ENCODE results near the gene HMCN2.

DNA sequence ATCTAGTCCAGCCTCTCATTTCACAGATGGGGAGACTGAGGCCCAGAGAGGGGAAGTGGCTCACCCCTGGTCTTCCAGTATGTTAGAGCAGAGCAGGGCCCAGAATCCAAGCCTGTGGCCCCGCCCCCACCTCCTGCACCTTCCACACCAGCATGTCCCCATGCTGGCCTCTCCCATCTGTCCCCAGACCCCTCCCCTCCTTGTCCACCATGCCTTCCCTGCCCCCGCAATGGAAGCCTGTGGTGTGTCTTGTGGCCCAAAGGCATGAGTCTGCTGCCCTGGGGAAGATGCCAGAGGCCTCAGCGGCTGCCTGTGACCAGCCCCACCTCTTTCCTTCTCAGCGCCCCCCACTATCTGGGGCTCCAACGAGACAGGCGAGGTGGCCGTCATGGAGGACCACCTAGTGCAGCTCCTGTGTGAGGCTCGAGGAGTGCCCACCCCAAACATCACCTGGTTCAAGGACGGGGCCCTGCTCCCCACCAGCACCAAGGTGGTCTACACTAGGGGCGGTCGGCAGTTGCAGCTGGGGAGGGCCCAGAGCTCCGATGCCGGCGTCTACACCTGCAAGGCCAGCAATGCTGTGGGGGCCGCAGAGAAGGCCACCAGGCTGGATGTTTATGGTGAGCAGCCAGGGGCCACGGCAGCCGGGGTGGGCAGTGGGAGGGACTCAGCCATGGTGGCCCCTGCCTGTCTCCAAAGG is 87.2 kb downstream of the HMCN2 start:
- TF ChIP-seq, protein P1, sequence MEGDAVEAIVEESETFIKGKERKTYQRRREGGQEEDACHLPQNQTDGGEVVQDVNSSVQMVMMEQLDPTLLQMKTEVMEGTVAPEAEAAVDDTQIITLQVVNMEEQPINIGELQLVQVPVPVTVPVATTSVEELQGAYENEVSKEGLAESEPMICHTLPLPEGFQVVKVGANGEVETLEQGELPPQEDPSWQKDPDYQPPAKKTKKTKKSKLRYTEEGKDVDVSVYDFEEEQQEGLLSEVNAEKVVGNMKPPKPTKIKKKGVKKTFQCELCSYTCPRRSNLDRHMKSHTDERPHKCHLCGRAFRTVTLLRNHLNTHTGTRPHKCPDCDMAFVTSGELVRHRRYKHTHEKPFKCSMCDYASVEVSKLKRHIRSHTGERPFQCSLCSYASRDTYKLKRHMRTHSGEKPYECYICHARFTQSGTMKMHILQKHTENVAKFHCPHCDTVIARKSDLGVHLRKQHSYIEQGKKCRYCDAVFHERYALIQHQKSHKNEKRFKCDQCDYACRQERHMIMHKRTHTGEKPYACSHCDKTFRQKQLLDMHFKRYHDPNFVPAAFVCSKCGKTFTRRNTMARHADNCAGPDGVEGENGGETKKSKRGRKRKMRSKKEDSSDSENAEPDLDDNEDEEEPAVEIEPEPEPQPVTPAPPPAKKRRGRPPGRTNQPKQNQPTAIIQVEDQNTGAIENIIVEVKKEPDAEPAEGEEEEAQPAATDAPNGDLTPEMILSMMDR (IDR thresholded peaks at IDR 0.05): no peak
- TF ChIP-seq POLR2AphosphoS5 (IDR thresholded peaks at IDR 0.05; ENCODE audit: low read depth, low read length): no peak
- no peak for TF ChIP-seq EP300 (IDR thresholded peaks at IDR 0.05; ENCODE audit: borderline replicate concordance in 1 of 2, low read depth in 1 of 2, low read length in 1 of 2)
- no peak for TF ChIP-seq YY1 (IDR thresholded peaks at IDR 0.05; ENCODE audit: low read depth)
- TF ChIP-seq TCF12 (IDR thresholded peaks at IDR 0.05): no peak
- TF ChIP-seq EZH2phosphoT487 (IDR thresholded peaks at IDR 0.05; ENCODE audit: borderline replicate concordance, low read depth): no peak
- TF ChIP-seq RFX5 (IDR thresholded peaks at IDR 0.05; ENCODE audit: low read length): no peak
- TF ChIP-seq, protein P2, sequence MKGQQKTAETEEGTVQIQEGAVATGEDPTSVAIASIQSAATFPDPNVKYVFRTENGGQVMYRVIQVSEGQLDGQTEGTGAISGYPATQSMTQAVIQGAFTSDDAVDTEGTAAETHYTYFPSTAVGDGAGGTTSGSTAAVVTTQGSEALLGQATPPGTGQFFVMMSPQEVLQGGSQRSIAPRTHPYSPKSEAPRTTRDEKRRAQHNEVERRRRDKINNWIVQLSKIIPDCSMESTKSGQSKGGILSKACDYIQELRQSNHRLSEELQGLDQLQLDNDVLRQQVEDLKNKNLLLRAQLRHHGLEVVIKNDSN (IDR thresholded peaks at IDR 0.05; ENCODE audit: borderline replicate concordance, low read depth): no peak
- TF ChIP-seq, protein P3, sequence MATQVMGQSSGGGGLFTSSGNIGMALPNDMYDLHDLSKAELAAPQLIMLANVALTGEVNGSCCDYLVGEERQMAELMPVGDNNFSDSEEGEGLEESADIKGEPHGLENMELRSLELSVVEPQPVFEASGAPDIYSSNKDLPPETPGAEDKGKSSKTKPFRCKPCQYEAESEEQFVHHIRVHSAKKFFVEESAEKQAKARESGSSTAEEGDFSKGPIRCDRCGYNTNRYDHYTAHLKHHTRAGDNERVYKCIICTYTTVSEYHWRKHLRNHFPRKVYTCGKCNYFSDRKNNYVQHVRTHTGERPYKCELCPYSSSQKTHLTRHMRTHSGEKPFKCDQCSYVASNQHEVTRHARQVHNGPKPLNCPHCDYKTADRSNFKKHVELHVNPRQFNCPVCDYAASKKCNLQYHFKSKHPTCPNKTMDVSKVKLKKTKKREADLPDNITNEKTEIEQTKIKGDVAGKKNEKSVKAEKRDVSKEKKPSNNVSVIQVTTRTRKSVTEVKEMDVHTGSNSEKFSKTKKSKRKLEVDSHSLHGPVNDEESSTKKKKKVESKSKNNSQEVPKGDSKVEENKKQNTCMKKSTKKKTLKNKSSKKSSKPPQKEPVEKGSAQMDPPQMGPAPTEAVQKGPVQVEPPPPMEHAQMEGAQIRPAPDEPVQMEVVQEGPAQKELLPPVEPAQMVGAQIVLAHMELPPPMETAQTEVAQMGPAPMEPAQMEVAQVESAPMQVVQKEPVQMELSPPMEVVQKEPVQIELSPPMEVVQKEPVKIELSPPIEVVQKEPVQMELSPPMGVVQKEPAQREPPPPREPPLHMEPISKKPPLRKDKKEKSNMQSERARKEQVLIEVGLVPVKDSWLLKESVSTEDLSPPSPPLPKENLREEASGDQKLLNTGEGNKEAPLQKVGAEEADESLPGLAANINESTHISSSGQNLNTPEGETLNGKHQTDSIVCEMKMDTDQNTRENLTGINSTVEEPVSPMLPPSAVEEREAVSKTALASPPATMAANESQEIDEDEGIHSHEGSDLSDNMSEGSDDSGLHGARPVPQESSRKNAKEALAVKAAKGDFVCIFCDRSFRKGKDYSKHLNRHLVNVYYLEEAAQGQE (IDR thresholded peaks at IDR 0.05; ENCODE audit: low read depth, low read length): no peak
- TF ChIP-seq, protein P4, sequence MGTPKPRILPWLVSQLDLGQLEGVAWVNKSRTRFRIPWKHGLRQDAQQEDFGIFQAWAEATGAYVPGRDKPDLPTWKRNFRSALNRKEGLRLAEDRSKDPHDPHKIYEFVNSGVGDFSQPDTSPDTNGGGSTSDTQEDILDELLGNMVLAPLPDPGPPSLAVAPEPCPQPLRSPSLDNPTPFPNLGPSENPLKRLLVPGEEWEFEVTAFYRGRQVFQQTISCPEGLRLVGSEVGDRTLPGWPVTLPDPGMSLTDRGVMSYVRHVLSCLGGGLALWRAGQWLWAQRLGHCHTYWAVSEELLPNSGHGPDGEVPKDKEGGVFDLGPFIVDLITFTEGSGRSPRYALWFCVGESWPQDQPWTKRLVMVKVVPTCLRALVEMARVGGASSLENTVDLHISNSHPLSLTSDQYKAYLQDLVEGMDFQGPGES (IDR thresholded peaks at IDR 0.05; ENCODE audit: low read depth, low read length): no peak
